ENCODE results near the gene RPE65.
A peak's percentile ranks its signal among the peaks of the same experiment; 100 is the strongest.
"Not testable (repeated sequence)": the region's sequence is repeated elsewhere in the genome, so short reads cannot be mapped to it uniquely, and the experiment has no call there.

Gene RPE65

DNA sequence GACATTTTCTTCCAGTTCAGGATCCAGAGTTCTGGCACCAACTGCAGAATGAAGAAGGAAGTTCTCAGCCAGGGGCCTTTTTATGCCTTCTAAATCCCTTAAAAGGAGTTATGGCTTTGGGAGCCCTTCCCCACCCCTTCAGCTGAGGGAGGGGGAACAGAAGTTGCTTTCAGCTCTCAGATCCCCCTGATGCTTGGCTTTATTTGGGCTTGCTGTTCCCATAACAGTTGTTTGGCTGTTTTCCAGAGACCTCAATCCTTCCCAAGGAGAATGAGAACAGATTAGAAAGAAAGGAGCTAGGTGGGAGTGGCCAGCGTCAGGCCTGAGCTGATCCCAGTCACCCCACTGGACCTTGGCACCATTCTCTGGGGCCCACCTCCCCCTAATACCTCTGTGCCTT, at the start of gene RPE65:
Gene RPE65, minus strand, starts transcription at position 54 of the 400 bp plus-strand sequence. Its CDS starts 49 bp downstream, at position 5.
- no peak within 1 kb of the TSS for H3K4me3 ChIP-seq (ENCODE audit: low read depth, low read length)
- DNase-seq (ENCODE audit: low read depth), result peak; percentile 7

DNA sequence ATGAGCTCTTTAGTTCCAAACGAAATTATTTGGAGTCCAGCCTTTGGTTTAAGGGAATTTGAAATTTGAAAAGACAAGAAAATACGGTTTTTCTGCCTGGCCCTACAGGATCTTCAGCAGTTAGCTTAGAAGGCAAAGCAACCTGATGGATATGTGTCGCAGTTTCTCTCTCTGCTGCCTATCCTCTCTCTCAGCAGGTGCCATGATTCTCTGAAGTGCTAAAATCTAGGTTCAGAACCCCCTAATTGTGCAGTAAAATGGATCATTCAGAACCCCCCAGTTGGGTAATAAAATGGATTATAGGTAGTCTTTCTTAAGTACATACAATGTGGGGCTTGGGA, 47.6 kb upstream of the RPE65 start:
- DNase-seq (ENCODE audit: low read depth), result no peak
- peak overlapping the region; percentile 97 for H3K4me3 ChIP-seq (ENCODE audit: low read depth, low read length)

GRCh38 chr1:68496680-68497357, 47.1 kb upstream of the RPE65 start, which contains the start of gene DEPDC1:
Gene DEPDC1, minus strand, starts transcription at chr1:68497082. Its CDS starts 83 bp downstream, at chr1:68496999.
- DNase-seq (ENCODE audit: low read depth), result peak; percentile 85
- H3K4me3 ChIP-seq (ENCODE audit: low read depth, low read length), result peak within 1 kb of the TSS; percentile 97

GRCh38 chr1:68495968-68496679, 46.4 kb upstream of the RPE65 start:
- H3K4me3 ChIP-seq (ENCODE audit: low read depth, low read length), result peak overlapping the region; percentile 97
- no peak for DNase-seq (ENCODE audit: low read depth)

- DNase-seq (ENCODE audit: low read depth), result no peak
- H3K4me3 ChIP-seq (ENCODE audit: low read depth, low read length), result peak overlapping the region; percentile 97
Observed at GRCh38 chr1:68495532-68495931, 45.8 kb upstream of the RPE65 start.

DNA sequence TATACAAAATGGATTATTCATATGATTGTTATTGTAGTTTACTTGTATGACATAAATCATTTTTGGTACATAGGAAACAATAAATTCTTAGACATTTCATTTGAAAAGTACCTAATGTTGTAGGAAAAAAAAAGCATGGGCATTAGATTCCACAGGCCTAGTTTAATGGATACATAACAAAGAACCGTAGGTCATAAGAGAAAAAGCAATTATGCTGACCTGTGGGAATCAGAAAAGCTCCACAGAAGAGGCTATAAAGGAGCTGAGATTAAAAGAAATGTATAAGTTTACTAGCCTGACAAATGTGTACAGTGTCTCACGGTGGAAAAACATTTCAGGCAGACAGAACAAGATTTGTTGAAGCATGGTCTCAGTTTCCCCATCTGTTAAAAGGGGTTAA, 43.4 kb upstream of the RPE65 start:
- H3K4me3 ChIP-seq (ENCODE audit: low read depth, low read length), result no peak overlapping the region
- no peak for DNase-seq (ENCODE audit: low read depth)

GRCh38 chr1:68492255-68492654, 42.5 kb upstream of the RPE65 start:
- not testable (repeated sequence) for DNase-seq (ENCODE audit: low read depth)

DNA sequence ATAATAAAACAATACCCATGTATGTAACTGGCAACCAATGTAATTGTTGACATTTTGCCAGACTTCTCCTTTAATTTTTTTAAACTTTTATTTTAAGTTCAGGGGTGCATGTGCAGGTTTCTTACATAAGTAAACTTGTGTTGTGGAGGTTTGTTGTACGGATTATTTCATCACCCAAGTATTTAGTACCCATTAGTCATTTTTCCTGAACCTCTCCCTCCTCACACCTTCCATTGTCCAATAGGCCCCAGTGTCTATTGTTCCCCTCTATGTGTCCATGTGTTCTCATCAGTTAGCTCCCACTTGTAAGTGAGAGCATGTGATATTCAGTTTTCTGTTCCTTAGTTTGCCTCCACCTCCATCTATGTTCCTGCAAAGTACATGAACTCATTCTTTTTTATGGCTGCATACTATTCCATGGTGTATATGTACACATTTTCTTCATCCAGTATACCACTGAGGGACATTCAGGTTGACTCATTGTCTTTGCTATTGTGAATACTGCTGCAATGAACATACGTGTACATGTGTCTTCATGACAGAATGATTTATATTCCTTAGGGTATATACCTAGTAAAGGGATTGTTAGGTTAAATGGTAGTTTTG, 40.4 kb upstream of the RPE65 start:
- no peak overlapping the region for H3K4me3 ChIP-seq (ENCODE audit: low read depth, low read length)
- DNase-seq (ENCODE audit: low read depth), result no peak

More at GRCh38 chr1:68492255-68492654, 42.5 kb upstream of the RPE65 start:
- not testable (repeated sequence) for H3K4me3 ChIP-seq (ENCODE audit: low read depth, low read length)

DNA sequence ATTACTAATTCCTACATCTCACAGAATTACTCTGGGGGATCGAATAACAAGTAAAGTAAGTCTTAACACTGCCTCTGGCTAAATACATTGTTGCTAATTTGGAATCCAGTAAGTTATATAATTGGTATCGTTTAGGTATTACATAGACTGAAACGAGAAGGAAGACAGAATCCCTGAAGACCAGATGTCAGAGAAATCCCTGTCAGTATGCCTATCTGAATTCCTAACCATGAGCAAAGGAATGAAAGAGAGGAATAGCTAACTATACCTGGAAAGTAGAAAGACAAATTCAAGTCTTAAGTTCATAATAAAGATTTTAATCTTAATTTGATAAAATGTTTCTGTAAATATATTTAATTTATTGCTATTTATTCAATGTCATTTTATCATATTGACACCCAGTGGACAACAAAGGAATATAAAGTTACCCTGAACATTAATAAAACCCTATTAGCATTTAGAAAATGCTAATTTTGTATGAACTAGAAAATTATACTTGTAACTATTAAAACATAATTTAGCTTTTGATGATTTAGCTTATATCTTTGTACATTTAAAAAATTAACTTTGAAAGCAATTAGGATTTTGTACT, 35.8 kb upstream of the RPE65 start:
- no peak for DNase-seq (ENCODE audit: low read depth)
- no peak overlapping the region for H3K4me3 ChIP-seq (ENCODE audit: low read depth, low read length)

GRCh38 chr1:68484618-68485017, 34.9 kb upstream of the RPE65 start:
- DNase-seq (ENCODE audit: low read depth), result no peak
- H3K4me3 ChIP-seq (ENCODE audit: low read depth, low read length), result no peak overlapping the region

GRCh38 chr1:68481041-68481440, 31.3 kb upstream of the RPE65 start:
- DNase-seq (ENCODE audit: low read depth), result no peak
- H3K4me3 ChIP-seq (ENCODE audit: low read depth, low read length), result no peak overlapping the region

DNA sequence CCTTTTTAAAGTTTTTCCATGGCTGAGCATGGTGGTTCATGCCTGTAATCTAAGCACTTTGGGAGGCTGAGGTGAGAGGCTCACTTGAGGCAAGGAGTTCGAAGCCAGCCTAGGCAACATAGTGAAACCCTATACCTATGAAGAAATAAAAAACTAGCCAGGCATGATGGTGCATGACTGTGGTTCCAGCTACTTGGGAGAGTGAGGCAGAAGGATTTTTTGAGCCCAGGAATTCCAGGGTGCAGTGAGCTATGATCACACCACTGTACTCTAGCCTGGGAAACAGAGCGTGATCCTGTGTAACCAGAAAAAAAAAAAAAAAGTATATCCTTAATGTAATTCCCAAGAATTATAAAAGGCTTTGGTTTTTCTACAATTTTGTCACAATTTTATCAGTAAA, 29.7 kb upstream of the RPE65 start:
- no peak for DNase-seq (ENCODE audit: low read depth)

DNA sequence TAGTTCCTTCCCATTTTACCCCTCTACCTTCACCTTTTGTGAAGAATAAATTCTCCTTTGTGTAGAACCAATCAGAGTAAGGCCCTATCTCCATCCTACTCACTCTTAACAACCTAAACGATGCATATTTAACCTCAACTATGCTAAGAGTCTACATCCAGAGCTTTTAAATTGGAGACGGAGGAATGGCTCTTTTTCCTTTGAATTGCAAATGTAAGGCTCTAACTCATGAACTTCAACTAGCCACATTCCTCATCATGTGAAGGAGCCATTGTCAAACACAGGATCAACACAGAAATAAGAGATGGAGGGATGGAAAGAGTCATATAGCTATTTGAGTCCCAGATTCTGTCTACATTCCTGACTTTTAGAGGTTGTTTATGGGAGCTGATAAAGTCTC, 28.9 kb upstream of the RPE65 start:
- H3K4me3 ChIP-seq (ENCODE audit: low read depth, low read length), result no peak overlapping the region
- DNase-seq (ENCODE audit: low read depth), result no peak

More for the DNA sequence above, 29.7 kb upstream of the RPE65 start:
- H3K4me3 ChIP-seq (ENCODE audit: low read depth, low read length), result no peak overlapping the region

DNA sequence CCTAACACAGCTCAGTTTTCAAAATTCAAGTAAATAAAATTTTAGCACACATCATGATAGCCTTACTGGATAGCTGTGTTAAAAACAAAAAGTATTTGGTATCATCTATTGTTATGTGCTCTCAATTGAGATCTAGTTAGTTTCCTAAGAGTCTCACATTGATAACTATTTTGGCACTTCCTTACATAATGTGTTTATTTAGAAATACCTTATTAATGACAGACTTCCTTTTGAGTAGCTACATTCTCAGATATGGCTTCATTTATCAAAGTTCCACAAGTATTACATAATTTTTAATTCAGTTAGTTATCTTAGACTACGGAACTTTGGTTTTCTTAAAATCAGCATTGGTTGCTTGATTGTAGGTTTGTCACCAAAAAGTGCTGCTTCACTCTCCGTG, 26.9 kb upstream of the RPE65 start:
- not testable (repeated sequence) for DNase-seq (ENCODE audit: low read depth); H3K4me3 ChIP-seq (ENCODE audit: low read depth, low read length)

DNA sequence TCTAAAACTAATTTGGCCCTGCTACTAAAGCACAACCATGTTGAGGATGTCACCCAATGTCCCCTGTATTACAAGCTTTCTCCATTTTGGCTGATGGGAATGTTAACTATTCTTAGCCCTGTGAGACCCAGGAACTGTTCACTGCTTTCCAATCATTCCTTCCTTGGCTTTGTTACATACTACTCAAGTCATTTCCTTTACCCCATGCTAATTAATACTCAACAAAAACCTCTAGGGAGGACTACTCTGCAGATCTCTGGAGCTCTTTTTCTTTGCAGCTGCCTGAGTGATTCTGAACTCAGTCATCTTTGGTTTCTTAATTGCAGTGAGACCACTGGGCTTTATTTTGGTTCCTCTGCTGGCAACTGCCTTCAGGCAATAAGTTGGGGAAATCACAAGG, 23.3 kb upstream of the RPE65 start:
- H3K4me3 ChIP-seq (ENCODE audit: low read depth, low read length), result no peak overlapping the region
- DNase-seq (ENCODE audit: low read depth), result no peak

GRCh38 chr1:68470388-68470970, 20.7 kb upstream of the RPE65 start:
- H3K4me3 ChIP-seq (ENCODE audit: low read depth, low read length), result no peak overlapping the region
- no peak for DNase-seq (ENCODE audit: low read depth)

DNA sequence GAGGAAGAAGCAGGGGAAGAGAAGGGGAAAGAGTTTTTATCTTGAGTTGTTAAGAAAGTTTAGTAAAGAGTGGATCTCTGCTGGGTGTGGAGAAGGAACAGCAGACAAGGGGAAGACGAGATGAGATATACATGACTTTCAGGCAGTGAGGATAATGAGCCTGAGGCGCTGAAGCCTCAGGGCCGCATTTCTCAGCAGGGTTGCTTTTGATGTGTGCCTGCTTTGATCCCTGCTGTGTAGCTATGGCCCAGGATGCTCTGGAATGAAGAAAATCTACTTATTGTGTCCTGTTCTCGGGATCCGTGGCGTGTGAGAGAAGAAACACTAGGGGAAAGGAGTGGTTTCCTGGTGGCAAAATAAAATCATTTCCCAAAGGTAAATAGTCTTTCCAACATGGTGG, 15.1 kb upstream of the RPE65 start:
- no peak overlapping the region for H3K4me3 ChIP-seq (ENCODE audit: low read depth, low read length)

DNA sequence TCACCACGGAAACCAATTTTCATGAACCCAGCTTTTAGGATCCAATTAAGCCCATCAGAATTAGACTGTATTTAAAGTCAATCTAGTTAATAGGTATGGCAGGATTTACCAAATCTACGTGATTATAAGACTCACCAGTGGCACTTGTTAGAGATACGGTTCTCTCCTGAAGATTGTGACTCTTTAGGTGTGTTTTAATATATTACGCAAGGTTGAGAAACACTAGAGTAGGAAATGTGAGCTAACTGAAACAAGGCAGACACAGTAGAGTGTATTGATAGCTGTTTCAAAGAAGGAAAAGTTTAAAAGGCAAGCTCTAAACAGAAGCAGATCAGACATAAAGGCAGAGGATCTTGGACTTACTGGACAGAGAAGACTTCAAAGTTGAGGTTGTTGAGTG, 11.2 kb upstream of the RPE65 start:
- DNase-seq (ENCODE audit: low read depth), result no peak
- H3K4me3 ChIP-seq (ENCODE audit: low read depth, low read length), result no peak overlapping the region

More for the DNA sequence above, 15.1 kb upstream of the RPE65 start:
- DNase-seq (ENCODE audit: low read depth), result no peak

DNA sequence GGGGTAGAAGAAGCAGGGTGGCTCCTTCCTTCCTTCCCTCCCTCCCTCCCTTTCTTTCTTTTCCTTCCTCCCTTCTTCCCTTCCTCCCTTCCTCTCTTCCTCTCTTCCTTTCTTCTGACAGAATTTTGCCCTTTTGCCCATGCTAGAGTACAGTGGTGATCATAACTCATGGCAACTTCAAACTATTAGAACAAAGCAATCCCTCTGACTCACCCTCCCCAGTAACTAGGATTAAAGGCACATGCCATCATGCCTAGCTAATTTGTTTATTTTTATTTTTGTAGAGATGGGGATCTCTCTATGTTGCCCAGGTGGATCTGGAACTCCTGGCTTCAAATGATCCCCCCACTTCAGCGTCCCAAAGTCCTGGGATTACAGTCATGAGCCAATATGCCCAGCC, 10.0 kb upstream of the RPE65 start:
- H3K4me3 ChIP-seq (ENCODE audit: low read depth, low read length), result no peak overlapping the region
- DNase-seq (ENCODE audit: low read depth), result no peak

- H3K4me3 ChIP-seq (ENCODE audit: low read depth, low read length), result no peak overlapping the region
- no peak for DNase-seq (ENCODE audit: low read depth)
Observed at GRCh38 chr1:68459091-68459490, 9.3 kb upstream of the RPE65 start.
